ENCODE data around the gene F2R.
"Not testable (repeated sequence)": the region's sequence is repeated elsewhere in the genome, so short reads cannot be mapped to it uniquely, and the experiment has no call there.

The F2R gene

DNA sequence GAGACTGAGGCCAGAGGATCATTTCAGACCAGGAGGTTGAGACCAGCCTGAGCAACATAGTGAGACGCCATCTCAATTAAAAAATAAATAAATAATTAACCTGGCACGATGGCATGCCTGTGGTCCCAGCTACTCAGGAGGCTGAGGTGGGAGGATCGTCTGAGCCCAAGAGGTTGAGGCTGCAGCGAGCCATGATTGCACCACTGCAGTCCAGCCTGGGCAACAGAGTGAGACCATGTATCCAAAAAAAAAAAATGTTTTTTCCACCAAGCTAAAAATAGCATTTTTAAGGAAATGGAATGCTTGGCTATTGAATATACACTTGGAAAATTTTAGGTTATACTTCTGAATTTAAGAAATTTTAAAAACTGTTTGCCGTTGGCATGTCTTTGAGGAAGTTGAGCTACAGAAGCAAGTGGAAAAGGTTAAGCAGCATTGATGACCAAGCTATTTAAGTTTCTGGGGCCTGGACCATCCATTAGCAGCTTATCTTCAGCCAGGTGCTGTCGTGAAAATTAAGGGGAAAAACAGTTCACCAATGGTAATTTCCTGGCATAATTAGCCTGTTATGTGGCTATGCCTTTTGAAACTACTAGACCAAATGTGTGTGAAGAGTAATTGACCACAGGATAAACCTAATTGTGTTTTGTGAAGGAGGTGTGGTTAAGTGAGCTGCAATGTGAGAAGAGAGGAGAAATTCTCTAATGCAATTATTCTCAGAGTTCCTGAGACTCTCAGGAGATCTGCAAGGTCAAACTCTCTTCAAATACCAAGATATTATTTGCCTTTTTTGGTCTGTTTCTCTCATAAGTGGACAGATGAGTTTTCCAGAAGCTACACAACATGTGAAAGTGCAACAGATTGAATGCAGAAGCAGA is 21.0 kb downstream of the F2R start:
- no peaks in the 10 kb centered on the region for H3K27me3 ChIP-seq (ENCODE audit: insufficient read depth, low read length)
- H3K36me3 ChIP-seq (ENCODE audit: insufficient read depth, low read length): peaks cover 28% of the 10 kb centered on the region
- H3K4me3 ChIP-seq (ENCODE audit: low read length): no peak overlapping the region
- peaks cover 4% of the 10 kb centered on the region for H3K4me1 ChIP-seq (ENCODE audit: insufficient read depth, low read length)
- H3K9me3 ChIP-seq (ENCODE audit: low read length): peaks cover 6% of the 10 kb centered on the region
- no peak overlapping the region for H2AFZ ChIP-seq (ENCODE audit: low read depth, low read length)

DNA sequence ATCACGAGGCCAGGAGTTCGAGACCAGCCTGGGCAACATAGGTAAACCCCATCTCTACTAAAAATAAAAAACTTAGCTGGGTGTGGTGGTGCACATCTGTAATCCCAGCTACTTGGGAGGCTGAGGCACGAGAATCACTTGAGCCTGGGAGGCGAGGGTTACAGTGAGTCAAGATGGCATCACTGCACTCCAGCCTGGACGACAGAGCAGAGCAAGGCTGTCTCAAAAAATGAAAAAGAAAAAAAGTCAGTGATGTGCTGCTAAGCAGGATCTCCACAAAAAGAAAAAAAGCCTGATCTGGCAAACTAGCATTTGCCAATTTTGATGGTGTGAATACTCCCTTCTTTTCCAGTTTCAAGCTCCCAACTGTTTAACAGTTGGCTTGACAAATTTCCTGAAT is 21.9 kb downstream of the F2R start:
- Histone ChIP-seq H2AFZ (ENCODE audit: low read depth, low read length) (no peak overlapping the region), H3K4me1 (ENCODE audit: insufficient read depth, low read length) (peaks cover 4% of the 10 kb centered on the region), H3K27me3 (ENCODE audit: insufficient read depth, low read length) (no peaks in the 10 kb centered on the region), H3K36me3 (ENCODE audit: insufficient read depth, low read length) (peaks cover 19% of the 10 kb centered on the region), H3K4me3 (ENCODE audit: low read length) (no peak overlapping the region), H3K9me3 (ENCODE audit: low read length) (peaks cover 2% of the 10 kb centered on the region)

DNA sequence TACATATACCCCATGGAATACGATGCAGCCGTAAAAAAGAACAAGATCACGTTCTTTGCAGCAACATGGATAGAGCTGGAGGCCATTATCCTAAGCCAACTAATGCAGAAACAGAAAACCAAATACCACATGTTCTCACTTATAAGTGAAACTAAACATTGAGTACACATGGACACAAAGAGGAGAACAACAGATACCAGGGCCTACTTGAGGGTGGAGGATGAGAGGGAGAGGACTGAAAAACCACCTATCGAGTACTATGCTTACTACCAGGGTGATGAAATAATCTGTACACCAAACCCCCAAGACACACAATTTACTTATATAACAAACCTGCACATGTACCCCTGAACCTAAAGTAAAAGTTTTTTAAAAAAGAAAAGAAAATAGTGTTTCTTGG is 25.6 kb downstream of the F2R start:
- not testable (repeated sequence) for H3K9me3 ChIP-seq (ENCODE audit: low read length); H2AFZ ChIP-seq (ENCODE audit: low read depth, low read length); H3K4me1 ChIP-seq (ENCODE audit: insufficient read depth, low read length); H3K36me3 ChIP-seq (ENCODE audit: insufficient read depth, low read length); H3K27me3 ChIP-seq (ENCODE audit: insufficient read depth, low read length); H3K4me3 ChIP-seq (ENCODE audit: low read length)

DNA sequence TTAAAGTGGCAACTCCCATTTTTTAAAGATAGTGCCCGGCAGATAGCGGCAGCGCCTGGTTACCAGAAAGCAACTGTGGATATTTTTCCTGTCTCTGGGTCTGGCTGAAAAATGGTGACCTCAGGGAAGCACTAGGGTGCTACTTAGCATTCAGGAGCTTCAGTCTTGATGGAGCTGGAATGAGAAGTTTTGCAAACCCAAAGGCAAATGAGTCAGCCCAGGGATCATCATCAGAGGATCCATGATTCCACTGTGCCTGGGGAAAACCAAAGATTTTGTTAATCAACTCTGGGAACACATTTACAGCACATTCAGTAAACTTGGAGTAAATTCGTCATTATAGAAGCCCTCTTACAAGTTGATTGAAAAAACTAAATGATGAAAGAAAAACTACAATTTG is 26.7 kb downstream of the F2R start:
- Histone ChIP-seq H3K27me3 (ENCODE audit: insufficient read depth, low read length) (no peaks in the 10 kb centered on the region), H3K4me1 (ENCODE audit: insufficient read depth, low read length) (peaks cover 4% of the 10 kb centered on the region), H2AFZ (ENCODE audit: low read depth, low read length) (no peak overlapping the region), H3K4me3 (ENCODE audit: low read length) (no peak overlapping the region), H3K9me3 (ENCODE audit: low read length) (no peaks in the 10 kb centered on the region), H3K36me3 (ENCODE audit: insufficient read depth, low read length) (no peaks in the 10 kb centered on the region)

DNA sequence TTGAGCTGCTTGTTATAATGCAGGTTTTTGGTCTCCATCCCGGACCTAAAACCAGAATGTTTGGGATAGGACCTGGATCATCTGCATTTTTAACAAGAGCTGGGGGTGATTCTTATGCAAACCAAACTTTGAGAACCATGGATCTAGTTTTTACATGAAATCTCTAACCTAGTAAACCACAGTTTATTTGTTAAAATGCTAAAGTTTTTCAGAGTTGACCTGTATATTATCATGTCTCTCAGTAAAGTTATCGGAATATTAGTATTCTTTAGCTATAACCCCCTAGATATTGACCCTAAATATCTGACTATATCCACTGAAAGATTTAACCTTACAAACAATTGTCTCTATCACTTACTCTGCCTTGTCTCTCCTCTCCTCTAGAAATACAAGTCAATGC is 28.7 kb downstream of the F2R start:
- Histone ChIP-seq H3K36me3 (ENCODE audit: insufficient read depth, low read length) (no peaks in the 10 kb centered on the region), H3K4me1 (ENCODE audit: insufficient read depth, low read length) (no peaks in the 10 kb centered on the region), H3K27me3 (ENCODE audit: insufficient read depth, low read length) (no peaks in the 10 kb centered on the region), H3K9me3 (ENCODE audit: low read length) (no peaks in the 10 kb centered on the region), H2AFZ (ENCODE audit: low read depth, low read length) (no peak overlapping the region), H3K4me3 (ENCODE audit: low read length) (no peak overlapping the region)

DNA sequence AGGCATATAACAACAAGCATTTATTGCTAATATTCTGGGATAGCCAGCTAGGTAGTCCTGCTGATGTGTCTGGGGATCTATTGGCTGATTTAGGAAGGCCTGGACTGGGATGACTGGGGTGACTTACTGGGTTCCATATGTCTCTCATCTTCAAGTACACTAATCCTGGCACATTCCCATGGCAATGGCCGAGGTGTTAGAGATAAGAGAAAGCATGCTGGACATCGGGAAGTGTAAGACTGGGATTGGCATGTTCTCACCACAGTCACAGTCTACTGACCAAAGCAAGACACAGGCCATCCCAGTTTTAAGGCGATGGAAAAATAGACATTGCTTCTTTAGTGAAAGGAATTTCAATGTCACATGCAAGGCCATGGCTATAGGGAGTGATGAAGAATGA is 29.7 kb downstream of the F2R start:
- Histone ChIP-seq H3K9me3 (ENCODE audit: low read length) (no peaks in the 10 kb centered on the region), H3K4me1 (ENCODE audit: insufficient read depth, low read length) (no peaks in the 10 kb centered on the region), H3K36me3 (ENCODE audit: insufficient read depth, low read length) (no peaks in the 10 kb centered on the region), H3K27me3 (ENCODE audit: insufficient read depth, low read length) (no peaks in the 10 kb centered on the region), H2AFZ (ENCODE audit: low read depth, low read length) (no peak overlapping the region), H3K4me3 (ENCODE audit: low read length) (no peak overlapping the region)

DNA sequence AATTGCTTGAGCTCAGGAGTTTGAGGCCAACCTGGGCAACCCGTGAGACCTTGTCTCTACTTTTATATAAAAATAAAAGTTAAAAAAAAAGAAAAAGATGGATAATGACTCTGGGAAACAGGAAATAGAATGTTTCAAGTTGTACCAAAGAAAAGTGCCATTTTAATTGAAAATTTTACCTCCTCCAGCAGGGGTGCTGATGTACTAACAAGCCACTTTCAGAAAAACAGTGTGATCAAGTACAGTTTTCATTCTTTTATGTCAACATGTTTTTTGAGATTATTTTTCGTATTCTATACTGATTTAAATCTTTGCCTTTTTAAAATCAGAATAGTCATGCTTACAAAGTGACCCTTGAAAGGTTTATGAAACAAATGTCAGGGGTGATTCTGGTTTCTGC is 30.8 kb downstream of the F2R start:
- H3K4me3 ChIP-seq (ENCODE audit: low read length): no peak overlapping the region
- H3K36me3 ChIP-seq (ENCODE audit: insufficient read depth, low read length): no peaks in the 10 kb centered on the region
- H3K4me1 ChIP-seq (ENCODE audit: insufficient read depth, low read length): no peaks in the 10 kb centered on the region
- H2AFZ ChIP-seq (ENCODE audit: low read depth, low read length): no peak overlapping the region
- H3K9me3 ChIP-seq (ENCODE audit: low read length): no peaks in the 10 kb centered on the region
- H3K27me3 ChIP-seq (ENCODE audit: insufficient read depth, low read length): no peaks in the 10 kb centered on the region

DNA sequence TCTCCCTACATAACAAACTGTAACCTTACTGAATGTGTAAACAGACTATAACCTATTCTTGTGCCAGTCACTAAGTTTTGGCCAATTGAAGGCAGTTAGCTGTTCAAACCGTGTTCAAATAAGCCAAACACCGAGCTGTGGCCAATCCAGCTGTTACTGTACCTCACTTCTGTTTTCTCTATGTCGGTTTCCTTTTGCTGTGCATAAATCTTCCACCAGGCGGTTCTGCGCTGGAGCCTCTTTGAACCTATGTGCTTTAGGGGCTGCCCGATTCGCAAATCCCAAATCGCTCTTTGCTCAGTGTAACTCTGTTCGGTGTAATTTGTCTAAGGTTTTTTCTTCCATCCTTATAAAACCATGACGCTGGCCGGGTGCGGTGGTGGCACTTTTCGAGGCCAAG is 31.8 kb downstream of the F2R start:
- H3K4me1 ChIP-seq (ENCODE audit: insufficient read depth, low read length): no peaks in the 10 kb centered on the region
- no peak overlapping the region for H3K4me3 ChIP-seq (ENCODE audit: low read length)
- H2AFZ ChIP-seq (ENCODE audit: low read depth, low read length): no peak overlapping the region
- no peaks in the 10 kb centered on the region for H3K27me3 ChIP-seq (ENCODE audit: insufficient read depth, low read length)
- H3K9me3 ChIP-seq (ENCODE audit: low read length): no peaks in the 10 kb centered on the region
- no peaks in the 10 kb centered on the region for H3K36me3 ChIP-seq (ENCODE audit: insufficient read depth, low read length)

DNA sequence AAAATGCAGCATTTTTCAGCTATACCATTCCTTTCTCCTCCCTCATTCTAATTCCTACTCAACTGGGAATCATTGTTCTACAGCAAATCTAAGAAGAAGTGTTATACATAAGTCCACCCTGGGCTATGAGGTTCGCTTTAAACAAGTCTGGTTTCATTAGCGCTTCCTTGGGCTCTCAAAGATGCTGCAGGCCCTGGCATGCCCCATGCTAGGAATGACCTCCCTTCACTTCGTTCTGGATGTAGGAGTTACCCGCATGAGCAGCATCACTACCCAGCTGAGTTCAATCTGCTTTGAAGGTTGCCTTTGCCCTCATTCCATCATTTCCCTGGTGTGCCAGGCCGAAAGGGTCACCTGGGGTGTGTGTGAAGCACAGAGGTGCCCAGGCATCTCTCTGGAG is 35.4 kb downstream of the F2R start:
- H3K4me1 ChIP-seq (ENCODE audit: insufficient read depth, low read length): peaks cover 5% of the 10 kb centered on the region
- no peak overlapping the region for H3K4me3 ChIP-seq (ENCODE audit: low read length)
- H3K27me3 ChIP-seq (ENCODE audit: insufficient read depth, low read length): no peaks in the 10 kb centered on the region

DNA sequence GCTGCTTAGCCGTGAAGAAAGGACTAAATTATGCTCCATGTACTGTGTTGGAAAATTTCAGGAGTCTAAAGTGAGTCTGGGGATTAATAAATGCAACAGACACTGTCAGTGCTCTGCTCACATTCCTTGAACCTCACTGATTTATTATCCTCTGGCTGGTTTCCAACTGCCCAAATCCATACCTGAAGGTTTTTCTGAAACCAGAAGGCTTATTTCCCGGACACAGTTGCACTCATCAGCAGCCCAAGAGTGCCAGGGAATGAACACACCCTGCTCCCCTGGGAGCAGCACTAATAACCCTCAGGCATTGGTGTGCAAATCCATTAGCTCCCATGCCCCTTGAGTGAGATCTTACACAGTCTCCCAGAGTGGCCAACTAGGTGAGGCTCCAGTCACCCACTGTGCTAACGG is 38.7 kb downstream of the F2R start:
- H2AFZ ChIP-seq (ENCODE audit: low read depth, low read length): no peak overlapping the region
- H3K4me3 ChIP-seq (ENCODE audit: low read length): no peak overlapping the region
- H3K27me3 ChIP-seq (ENCODE audit: insufficient read depth, low read length): no peaks in the 10 kb centered on the region
- peaks cover 6% of the 10 kb centered on the region for H3K4me1 ChIP-seq (ENCODE audit: insufficient read depth, low read length)
- no peaks in the 10 kb centered on the region for H3K36me3 ChIP-seq (ENCODE audit: insufficient read depth, low read length)
- no peaks in the 10 kb centered on the region for H3K9me3 ChIP-seq (ENCODE audit: low read length)

More for the DNA sequence above, 35.4 kb downstream of the F2R start:
- H2AFZ ChIP-seq (ENCODE audit: low read depth, low read length): no peak overlapping the region
- no peaks in the 10 kb centered on the region for H3K36me3 ChIP-seq (ENCODE audit: insufficient read depth, low read length)
- no peaks in the 10 kb centered on the region for H3K9me3 ChIP-seq (ENCODE audit: low read length)

DNA sequence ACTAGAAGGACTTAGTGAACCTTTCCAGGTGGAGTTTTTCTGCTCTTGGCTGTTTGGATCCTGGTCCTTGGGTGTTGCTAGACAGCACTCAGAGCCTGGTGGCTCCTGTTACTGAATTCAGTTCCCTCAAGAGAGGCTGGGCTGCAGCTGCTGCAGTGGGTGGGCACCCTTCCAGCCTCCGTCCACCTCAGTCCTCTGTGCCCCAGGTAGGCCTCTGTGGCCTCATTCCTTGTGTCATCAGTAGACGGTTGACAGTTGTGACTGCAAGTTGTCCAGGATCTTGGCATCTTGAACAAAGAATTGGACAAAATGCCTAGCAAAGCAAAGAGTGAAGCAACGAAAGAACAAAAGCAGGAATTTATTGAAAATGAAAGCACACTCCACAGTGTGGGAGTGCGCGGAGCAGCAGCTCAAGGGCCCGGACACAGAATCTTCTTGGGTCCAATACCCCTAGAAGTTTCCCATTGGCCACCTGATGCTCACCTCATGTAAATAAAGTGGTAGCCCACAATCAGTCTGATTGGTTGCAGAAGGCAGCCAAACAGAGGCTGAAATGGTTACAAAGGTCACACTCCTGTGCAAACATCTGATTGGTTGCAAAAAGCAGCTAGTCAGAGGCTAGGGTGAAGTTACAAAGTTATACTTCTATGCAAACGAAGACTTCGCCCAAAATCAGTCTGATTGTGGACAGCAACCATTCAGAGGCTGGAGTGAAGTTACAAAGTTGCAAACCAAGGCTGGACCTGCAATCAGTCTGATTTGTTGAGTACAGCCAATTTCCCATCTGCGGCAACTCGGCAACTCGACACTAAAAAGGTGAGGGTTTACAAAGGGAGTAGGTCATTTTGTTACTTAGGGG is 40.1 kb downstream of the F2R start:
- no peaks in the 10 kb centered on the region for H3K9me3 ChIP-seq (ENCODE audit: low read length)
- no peak overlapping the region for H3K4me3 ChIP-seq (ENCODE audit: low read length)
- H3K4me1 ChIP-seq (ENCODE audit: insufficient read depth, low read length): peaks cover 6% of the 10 kb centered on the region
- H2AFZ ChIP-seq (ENCODE audit: low read depth, low read length): peak overlapping the region; percentile 37
- no peaks in the 10 kb centered on the region for H3K27me3 ChIP-seq (ENCODE audit: insufficient read depth, low read length)
- H3K36me3 ChIP-seq (ENCODE audit: insufficient read depth, low read length): no peaks in the 10 kb centered on the region

DNA sequence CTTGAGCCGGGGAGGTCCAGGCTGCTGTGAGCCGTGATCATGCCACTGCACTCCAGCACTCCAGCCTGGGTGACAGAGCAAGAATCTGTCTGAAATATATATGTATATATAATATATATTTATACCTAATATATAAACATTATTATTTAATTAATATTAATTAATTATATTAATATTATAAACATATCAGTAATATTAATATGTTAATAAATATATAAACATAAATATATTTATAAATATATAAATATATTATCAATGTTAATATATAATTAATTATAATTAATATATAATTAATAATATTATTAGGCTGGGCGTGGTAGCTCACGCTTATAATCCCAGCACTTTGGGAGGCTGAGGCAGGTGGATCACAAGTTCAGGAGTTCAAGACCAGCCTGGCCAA is 41.1 kb downstream of the F2R start:
- H3K9me3 ChIP-seq (ENCODE audit: low read length): no peaks in the 10 kb centered on the region
- H3K27me3 ChIP-seq (ENCODE audit: insufficient read depth, low read length): no peaks in the 10 kb centered on the region
- H3K4me1 ChIP-seq (ENCODE audit: insufficient read depth, low read length): peaks cover 6% of the 10 kb centered on the region
- no peak overlapping the region for H3K4me3 ChIP-seq (ENCODE audit: low read length)
- H3K36me3 ChIP-seq (ENCODE audit: insufficient read depth, low read length): no peaks in the 10 kb centered on the region
- H2AFZ ChIP-seq (ENCODE audit: low read depth, low read length): no peak overlapping the region

DNA sequence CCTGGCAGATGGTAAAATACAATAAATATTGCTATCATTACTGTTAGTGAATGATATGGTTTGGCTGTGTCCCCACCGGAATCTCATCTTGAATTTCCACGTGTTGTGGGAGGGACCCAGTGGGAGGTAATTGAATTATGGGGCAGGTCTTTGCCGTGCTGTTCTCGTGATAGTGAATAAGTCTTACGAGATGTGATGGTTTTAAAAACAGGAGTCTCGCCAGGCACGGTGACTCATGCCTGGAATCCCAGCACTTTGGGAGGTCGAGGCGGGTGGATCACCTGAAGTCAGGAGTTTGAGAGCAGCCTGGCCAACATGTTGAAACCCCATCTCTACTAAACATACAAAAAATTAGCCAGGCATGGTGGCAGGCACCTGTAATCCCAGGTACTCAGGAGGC is 45.2 kb downstream of the F2R start:
- H3K4me1 ChIP-seq (ENCODE audit: insufficient read depth, low read length): peaks cover 11% of the 10 kb centered on the region
- H3K4me3 ChIP-seq (ENCODE audit: low read length); H3K36me3 ChIP-seq (ENCODE audit: insufficient read depth, low read length); H3K27me3 ChIP-seq (ENCODE audit: insufficient read depth, low read length); H2AFZ ChIP-seq (ENCODE audit: low read depth, low read length); H3K9me3 ChIP-seq (ENCODE audit: low read length): not testable (repeated sequence)

All from neuron (in vitro differentiated cells).